ENCODE results near the gene CHRNA7.

Gene CHRNA7

GRCh38 chr15:32029409-32029861 is 880 bp upstream of the CHRNA7 start:
- no peak overlapping the region for H3K27ac ChIP-seq (ENCODE audit: low read length)
- peaks cover 6% of the 10 kb centered on the region; the same call in 1 of the 2 replicates for H3K27me3 ChIP-seq (ENCODE audit: control insufficient read depth, insufficient read depth, low read length)
- no peak for DNase-seq (ENCODE audit: low read depth, low spot score)
- peak overlapping the region; percentile 76; the same call in 1 of the 2 replicates for H3K4me3 ChIP-seq (ENCODE audit: low read length)
- no peaks in the 10 kb centered on the region for H3K36me3 ChIP-seq (ENCODE audit: control insufficient read depth, insufficient read depth, low read length)
- H3K4me1 ChIP-seq (ENCODE audit: control insufficient read depth, insufficient read depth, low read length) = peaks cover 3% of the 10 kb centered on the region; the same call in 1 of the 2 replicates
- no peaks in the 10 kb centered on the region for H3K9me3 ChIP-seq (ENCODE audit: control insufficient read depth, insufficient read depth, low read length)
- no CpG with 5 or more reads among the region's 16 CpGs for WGBS (ENCODE audit: insufficient coverage, insufficient read length)

GRCh38 chr15:32030795-32031194 is 480 bp downstream of the CHRNA7 start:
- no peak for DNase-seq (ENCODE audit: low read depth, low spot score)
- no CpG with 5 or more reads among the region's 21 CpGs for WGBS (ENCODE audit: insufficient coverage, insufficient read length)
- H3K36me3 ChIP-seq (ENCODE audit: control insufficient read depth, insufficient read depth, low read length) = no peaks in the 10 kb centered on the region
- H3K27me3 ChIP-seq (ENCODE audit: control insufficient read depth, insufficient read depth, low read length) = peaks cover 6% of the 10 kb centered on the region; the same call in 1 of the 2 replicates
- H3K27ac ChIP-seq (ENCODE audit: low read length) = no peak overlapping the region
- H3K4me3 ChIP-seq (ENCODE audit: low read length) = peak overlapping the region; percentile 88; the same call in 1 of the 2 replicates
- H3K4me1 ChIP-seq (ENCODE audit: control insufficient read depth, insufficient read depth, low read length) = peaks cover 3% of the 10 kb centered on the region; the same call in 1 of the 2 replicates
- no peaks in the 10 kb centered on the region for H3K9me3 ChIP-seq (ENCODE audit: control insufficient read depth, insufficient read depth, low read length)

- H3K4me1 ChIP-seq (ENCODE audit: control insufficient read depth, insufficient read depth, low read length) = peaks cover 3% of the 10 kb centered on the region; the same call in 1 of the 2 replicates
- H3K4me3 ChIP-seq (ENCODE audit: low read length) = no peak overlapping the region
- H3K27me3 ChIP-seq (ENCODE audit: control insufficient read depth, insufficient read depth, low read length) = peaks cover 6% of the 10 kb centered on the region; the same call in 1 of the 2 replicates
- no CpG with 5 or more reads among the region's 5 CpGs for WGBS (ENCODE audit: insufficient coverage, insufficient read length)
- no peaks in the 10 kb centered on the region for H3K9me3 ChIP-seq (ENCODE audit: control insufficient read depth, insufficient read depth, low read length)
- no peak overlapping the region for H3K27ac ChIP-seq (ENCODE audit: low read length)
- DNase-seq (ENCODE audit: low read depth, low spot score) = no peak
- no peaks in the 10 kb centered on the region for H3K36me3 ChIP-seq (ENCODE audit: control insufficient read depth, insufficient read depth, low read length)
Observed at GRCh38 chr15:32033186-32033890, 3.0 kb downstream of the CHRNA7 start.

- H3K36me3 ChIP-seq (ENCODE audit: control insufficient read depth, insufficient read depth, low read length) = no peaks in the 10 kb centered on the region
- no peak overlapping the region for H3K27ac ChIP-seq (ENCODE audit: low read length)
- H3K27me3 ChIP-seq (ENCODE audit: control insufficient read depth, insufficient read depth, low read length) = peaks cover 6% of the 10 kb centered on the region; the same call in 1 of the 2 replicates
- H3K9me3 ChIP-seq (ENCODE audit: control insufficient read depth, insufficient read depth, low read length) = no peaks in the 10 kb centered on the region
- no peak for DNase-seq (ENCODE audit: low read depth, low spot score)
- H3K4me1 ChIP-seq (ENCODE audit: control insufficient read depth, insufficient read depth, low read length) = peaks cover 1% of the 10 kb centered on the region; the same call in 1 of the 2 replicates
- H3K4me3 ChIP-seq (ENCODE audit: low read length) = no peak overlapping the region
Observed at GRCh38 chr15:32034106-32034505, 3.8 kb downstream of the CHRNA7 start.

GRCh38 chr15:32035285-32035684 is 5.0 kb downstream of the CHRNA7 start:
- H3K4me1 ChIP-seq (ENCODE audit: control insufficient read depth, insufficient read depth, low read length) = peaks cover 1% of the 10 kb centered on the region; the same call in 1 of the 2 replicates
- H3K36me3 ChIP-seq (ENCODE audit: control insufficient read depth, insufficient read depth, low read length) = no peaks in the 10 kb centered on the region
- H3K9me3 ChIP-seq (ENCODE audit: control insufficient read depth, insufficient read depth, low read length) = no peaks in the 10 kb centered on the region
- no peak for DNase-seq (ENCODE audit: low read depth, low spot score)
- no peak overlapping the region for H3K27ac ChIP-seq (ENCODE audit: low read length)
- H3K4me3 ChIP-seq (ENCODE audit: low read length) = no peak overlapping the region
- no CpG with 5 or more reads among the region's 2 CpGs for WGBS (ENCODE audit: insufficient coverage, insufficient read length)
- peaks cover 4% of the 10 kb centered on the region; the same call in 1 of the 2 replicates for H3K27me3 ChIP-seq (ENCODE audit: control insufficient read depth, insufficient read depth, low read length)

GRCh38 chr15:32036971-32037370 is 6.7 kb downstream of the CHRNA7 start:
- Histone ChIP-seq H3K36me3 (ENCODE audit: control insufficient read depth, insufficient read depth, low read length) (no peaks in the 10 kb centered on the region), H3K4me3 (ENCODE audit: low read length) (no peak overlapping the region), H3K27me3 (ENCODE audit: control insufficient read depth, insufficient read depth, low read length) (no peaks in the 10 kb centered on the region), H3K9me3 (ENCODE audit: control insufficient read depth, insufficient read depth, low read length) (no peaks in the 10 kb centered on the region), H3K4me1 (ENCODE audit: control insufficient read depth, insufficient read depth, low read length) (no peaks in the 10 kb centered on the region), H3K27ac (ENCODE audit: low read length) (no peak overlapping the region)
- DNase-seq (ENCODE audit: low read depth, low spot score) = no peak
- no CpG with 5 or more reads among the region's 2 CpGs for WGBS (ENCODE audit: insufficient coverage, insufficient read length)

GRCh38 chr15:32041294-32041693 is 11.0 kb downstream of the CHRNA7 start:
- H3K27me3 ChIP-seq (ENCODE audit: control insufficient read depth, insufficient read depth, low read length) = no peaks in the 10 kb centered on the region
- WGBS (ENCODE audit: insufficient coverage, insufficient read length) = no CpG with 5 or more reads among the region's 7 CpGs
- no peak for DNase-seq (ENCODE audit: low read depth, low spot score)

GRCh38 chr15:32042269-32042972 is 12.1 kb downstream of the CHRNA7 start:
- Histone ChIP-seq H3K4me1 (ENCODE audit: control insufficient read depth, insufficient read depth, low read length) (no peaks in the 10 kb centered on the region), H3K27ac (ENCODE audit: low read length) (no peak overlapping the region), H3K4me3 (ENCODE audit: low read length) (no peak overlapping the region), H3K27me3 (ENCODE audit: control insufficient read depth, insufficient read depth, low read length) (no peaks in the 10 kb centered on the region), H3K9me3 (ENCODE audit: control insufficient read depth, insufficient read depth, low read length) (no peaks in the 10 kb centered on the region), H3K36me3 (ENCODE audit: control insufficient read depth, insufficient read depth, low read length) (no peaks in the 10 kb centered on the region)
- DNase-seq (ENCODE audit: low read depth, low spot score) = no peak
- no CpG with 5 or more reads among the region's 1 CpG for WGBS (ENCODE audit: insufficient coverage, insufficient read length)

More at GRCh38 chr15:32041294-32041693, 11.0 kb downstream of the CHRNA7 start:
- H3K4me3 ChIP-seq (ENCODE audit: low read length) = no peak overlapping the region
- no peaks in the 10 kb centered on the region for H3K4me1 ChIP-seq (ENCODE audit: control insufficient read depth, insufficient read depth, low read length)
- H3K27ac ChIP-seq (ENCODE audit: low read length) = no peak overlapping the region
- H3K36me3 ChIP-seq (ENCODE audit: control insufficient read depth, insufficient read depth, low read length) = no peaks in the 10 kb centered on the region
- no peaks in the 10 kb centered on the region for H3K9me3 ChIP-seq (ENCODE audit: control insufficient read depth, insufficient read depth, low read length)

GRCh38 chr15:32053719-32054118 is 23.4 kb downstream of the CHRNA7 start:
- no peaks in the 10 kb centered on the region for H3K27me3 ChIP-seq (ENCODE audit: control insufficient read depth, insufficient read depth, low read length)
- no peaks in the 10 kb centered on the region for H3K9me3 ChIP-seq (ENCODE audit: control insufficient read depth, insufficient read depth, low read length)

GRCh38 chr15:32057876-32058425 is 27.6 kb downstream of the CHRNA7 start:
- H3K9me3 ChIP-seq (ENCODE audit: control insufficient read depth, insufficient read depth, low read length) = no peaks in the 10 kb centered on the region
- H3K4me3 ChIP-seq (ENCODE audit: low read length) = no peak overlapping the region
- no peaks in the 10 kb centered on the region for H3K27me3 ChIP-seq (ENCODE audit: control insufficient read depth, insufficient read depth, low read length)
- no peaks in the 10 kb centered on the region for H3K36me3 ChIP-seq (ENCODE audit: control insufficient read depth, insufficient read depth, low read length)
- no peak for DNase-seq (ENCODE audit: low read depth, low spot score)
- no CpG with 5 or more reads among the region's 4 CpGs for WGBS (ENCODE audit: insufficient coverage, insufficient read length)
- no peaks in the 10 kb centered on the region for H3K4me1 ChIP-seq (ENCODE audit: control insufficient read depth, insufficient read depth, low read length)
- no peak overlapping the region for H3K27ac ChIP-seq (ENCODE audit: low read length)

More at GRCh38 chr15:32053719-32054118, 23.4 kb downstream of the CHRNA7 start:
- no CpG with 5 or more reads among the region's 5 CpGs for WGBS (ENCODE audit: insufficient coverage, insufficient read length)
- no peaks in the 10 kb centered on the region for H3K4me1 ChIP-seq (ENCODE audit: control insufficient read depth, insufficient read depth, low read length)
- no peak overlapping the region for H3K27ac ChIP-seq (ENCODE audit: low read length)
- H3K36me3 ChIP-seq (ENCODE audit: control insufficient read depth, insufficient read depth, low read length) = no peaks in the 10 kb centered on the region
- H3K4me3 ChIP-seq (ENCODE audit: low read length) = no peak overlapping the region
- no peak for DNase-seq (ENCODE audit: low read depth, low spot score)

Measured in iPS DF 6.9 (cell line).